Measurements from ENCODE around the gene NOXA1.

The NOXA1 gene

DNA sequence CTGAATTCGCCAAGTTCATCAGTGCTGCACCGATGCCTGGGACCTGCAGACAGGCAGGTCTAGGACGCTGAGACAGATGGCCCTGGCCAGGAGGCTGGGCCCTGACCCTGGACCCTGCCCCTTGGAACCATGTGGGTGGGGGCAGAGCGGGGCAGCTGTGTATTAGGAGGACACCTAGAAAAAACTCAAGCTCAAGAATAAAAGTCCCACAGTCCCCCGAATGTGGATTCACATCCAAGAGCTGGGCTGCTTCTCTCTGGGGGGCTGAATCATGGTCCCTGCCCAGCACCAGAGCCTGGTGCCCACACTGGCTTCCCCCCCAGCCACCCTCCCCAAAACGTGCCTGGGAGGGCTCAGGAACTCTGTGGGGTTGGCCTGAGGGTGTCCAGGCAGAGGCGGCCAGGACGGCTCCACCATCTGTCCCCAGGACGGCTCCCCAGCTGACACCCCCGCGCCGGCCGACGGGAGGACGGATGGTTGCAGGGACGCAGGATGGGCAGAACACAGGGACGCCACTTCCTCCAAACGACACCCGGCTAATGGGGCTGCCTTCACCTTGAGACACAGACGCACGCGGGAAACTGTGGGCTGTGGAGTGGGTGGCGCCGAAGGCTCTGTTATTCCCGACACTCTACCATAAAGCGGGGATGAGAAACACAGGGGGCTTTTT lies 35.2 kb upstream of the NOXA1 start:
- no peak overlapping the region for H3K4me3 ChIP-seq (ENCODE audit: low read depth, low read length)

GRCh38 chr9:137388589-137389427 lies 34.4 kb upstream of the NOXA1 start:
- H3K4me3 ChIP-seq (ENCODE audit: low read depth, low read length) = no peak overlapping the region

GRCh38 chr9:137389428-137389746 lies 33.8 kb upstream of the NOXA1 start:
- no peak overlapping the region for H3K4me3 ChIP-seq (ENCODE audit: low read depth, low read length)

- H3K4me3 ChIP-seq (ENCODE audit: low read depth, low read length) = no peak overlapping the region
Observed at GRCh38 chr9:137390553-137391410, 32.4 kb upstream of the NOXA1 start.

- no peak overlapping the region for H3K4me3 ChIP-seq (ENCODE audit: low read depth, low read length)
Observed at GRCh38 chr9:137391411-137391754, 31.8 kb upstream of the NOXA1 start.

- H3K4me3 ChIP-seq (ENCODE audit: low read depth, low read length) = no peak overlapping the region
Observed at GRCh38 chr9:137392232-137393007, 30.8 kb upstream of the NOXA1 start.

DNA sequence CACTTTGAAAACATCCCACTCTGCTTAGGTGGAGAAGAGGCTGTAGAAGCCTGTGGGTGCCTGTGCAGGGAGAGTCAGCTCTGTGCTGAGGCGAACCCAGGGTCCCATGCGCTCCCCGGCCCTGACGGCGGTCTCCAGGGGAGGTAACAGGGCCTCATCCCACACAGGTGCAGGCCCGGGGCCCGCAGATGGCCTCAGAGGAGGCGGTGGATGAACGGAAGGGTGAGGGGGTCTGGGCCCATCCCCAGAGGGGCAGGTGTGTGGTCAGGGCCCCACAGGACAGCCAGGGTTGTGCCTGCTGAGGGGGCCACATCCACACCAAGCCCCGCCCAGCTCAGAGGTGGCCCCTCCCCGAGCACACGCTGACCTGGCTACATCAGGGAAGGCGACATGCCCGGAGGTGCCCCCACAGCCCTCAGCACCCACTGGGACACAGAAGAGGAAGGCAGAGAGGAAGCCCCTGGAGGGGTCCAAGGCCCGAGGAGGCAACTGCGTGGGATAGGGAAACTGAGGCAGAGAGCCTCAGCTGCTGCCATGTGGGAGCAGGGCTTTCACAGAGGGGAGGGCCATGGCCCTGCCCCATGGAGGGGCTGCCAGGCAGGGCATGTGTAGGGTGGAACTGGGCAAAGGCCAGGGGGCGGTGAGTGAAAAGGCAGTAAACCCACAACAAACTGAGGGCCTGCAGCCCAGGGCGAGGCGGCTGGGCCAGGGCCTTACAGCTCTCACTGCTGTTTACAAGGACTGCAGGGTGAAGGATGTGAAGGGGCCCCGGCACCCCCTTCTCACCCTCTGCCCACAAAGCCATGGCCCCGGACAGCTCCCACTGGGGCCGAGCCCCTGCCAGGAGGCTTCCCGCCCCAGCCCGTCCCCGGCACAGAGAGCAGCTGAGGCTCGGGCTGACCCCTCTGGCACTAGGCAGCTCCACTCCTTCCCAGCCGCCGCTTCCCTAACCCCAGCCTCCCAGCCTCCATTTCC lies 29.7 kb upstream of the NOXA1 start:
- no peak overlapping the region for H3K4me3 ChIP-seq (ENCODE audit: low read depth, low read length)

DNA sequence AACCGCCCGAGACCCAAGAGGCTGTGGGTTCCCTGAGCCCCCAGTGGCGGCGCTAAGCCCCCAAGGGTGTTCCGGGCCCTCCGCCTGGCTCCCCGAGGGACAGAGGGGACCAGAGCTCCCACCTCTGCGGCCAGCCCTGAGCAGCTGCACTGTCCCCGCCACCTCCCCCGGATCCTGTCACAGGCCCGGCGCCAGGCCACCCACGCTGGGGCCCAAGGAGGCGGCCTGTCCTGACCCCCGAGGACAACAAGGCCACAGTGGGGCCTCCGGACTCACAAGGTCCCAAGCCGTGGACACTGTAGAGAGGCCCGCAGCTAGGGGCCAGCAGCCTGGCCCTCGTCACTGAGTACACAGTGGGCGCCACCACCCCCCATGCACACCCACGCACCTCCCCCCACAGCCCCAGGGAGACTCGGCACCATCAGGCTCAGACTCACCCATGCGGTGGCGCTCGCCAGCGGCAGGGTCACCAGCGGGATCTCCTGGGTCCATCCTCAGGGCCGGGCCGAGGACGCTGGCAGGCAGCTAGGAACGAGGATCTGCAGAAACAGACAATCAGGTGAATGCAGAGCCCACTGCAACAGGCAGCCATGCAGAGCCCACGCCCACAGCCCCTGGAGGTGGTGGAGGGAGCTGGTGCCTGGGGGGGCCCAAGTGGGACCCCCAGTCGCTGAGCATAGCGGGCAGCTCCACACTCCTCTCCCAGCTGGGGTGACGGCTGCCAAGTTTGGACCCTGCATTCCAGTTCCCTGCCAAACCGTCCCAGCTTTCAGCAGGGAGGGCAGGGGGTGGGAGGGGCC lies 28.1 kb upstream of the NOXA1 start:
- no peak overlapping the region for H3K4me3 ChIP-seq (ENCODE audit: low read depth, low read length)

DNA sequence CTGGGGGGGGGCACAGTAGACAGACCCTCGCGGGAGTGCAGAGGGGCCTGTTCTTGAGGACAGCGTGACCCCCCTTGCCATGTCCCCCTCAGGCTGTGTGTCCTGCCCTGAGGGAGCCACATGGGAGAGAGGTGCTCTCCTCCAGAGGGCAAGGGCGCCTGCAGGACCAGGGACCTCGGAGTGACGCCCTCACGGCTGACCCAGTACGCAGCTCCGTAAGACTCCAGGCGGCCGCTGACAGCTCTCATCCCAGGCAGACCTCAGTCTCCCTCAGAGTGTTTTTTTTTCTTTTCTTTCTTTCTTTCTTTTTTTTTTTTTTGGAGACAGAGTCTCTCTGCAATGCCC lies 27.6 kb upstream of the NOXA1 start:
- H3K4me3 ChIP-seq (ENCODE audit: low read depth, low read length) = no peak overlapping the region

DNA sequence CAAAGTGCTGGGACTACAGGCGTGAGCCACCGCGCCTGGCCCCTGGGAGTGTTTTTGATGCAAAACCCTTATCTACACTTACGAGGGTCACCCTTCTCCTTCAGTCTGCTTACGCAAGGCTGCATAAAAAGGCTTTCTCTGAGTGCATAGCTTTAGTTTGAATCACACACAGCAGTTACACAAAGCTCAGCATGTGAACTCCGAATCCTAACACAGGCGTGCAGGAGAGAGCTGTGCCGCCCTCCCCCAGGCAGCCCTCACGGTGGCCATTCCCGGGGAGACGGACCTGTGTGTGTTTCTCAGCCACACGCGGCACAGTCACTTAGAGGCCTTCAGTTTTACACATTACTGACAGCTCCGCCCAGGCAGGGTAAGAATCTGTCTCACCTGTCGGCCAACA lies 27.0 kb upstream of the NOXA1 start:
- no peak overlapping the region for H3K4me3 ChIP-seq (ENCODE audit: low read depth, low read length)

DNA sequence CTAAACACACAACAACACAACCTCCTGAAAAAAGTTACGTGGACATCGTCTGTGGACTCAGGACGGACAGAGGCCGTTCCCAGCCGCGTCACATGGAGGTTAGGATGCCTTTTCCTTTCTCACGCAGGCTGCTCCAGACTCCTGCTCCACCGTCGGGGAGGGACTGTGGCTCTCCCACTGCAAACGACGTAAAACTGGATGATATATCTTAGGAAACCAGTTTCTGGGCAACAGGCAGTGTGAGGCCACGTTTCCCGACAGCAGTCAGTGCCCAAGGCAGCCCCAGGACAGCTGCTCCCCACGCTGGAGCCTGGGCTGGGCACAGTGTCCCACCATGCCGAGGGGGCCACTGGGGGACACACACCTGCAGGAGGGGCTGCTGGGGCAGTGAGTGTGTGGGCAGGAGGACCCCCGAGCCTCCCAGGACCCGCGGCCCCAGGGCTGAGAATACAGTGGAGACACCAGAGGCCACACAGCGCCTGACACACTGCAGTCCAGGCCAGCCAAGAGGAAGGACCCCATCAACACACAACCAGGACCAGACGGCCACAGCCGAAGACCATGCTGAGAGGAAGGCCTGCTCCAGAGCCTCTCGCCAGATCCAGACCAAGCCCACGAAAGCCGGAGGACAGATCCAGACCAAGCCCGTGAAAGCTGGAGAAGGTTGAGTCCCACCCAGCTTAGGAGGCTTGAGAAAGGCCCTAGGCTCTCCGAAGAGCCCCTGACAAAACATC lies 26.4 kb upstream of the NOXA1 start:
- no peak overlapping the region for H3K4me3 ChIP-seq (ENCODE audit: low read depth, low read length)

DNA sequence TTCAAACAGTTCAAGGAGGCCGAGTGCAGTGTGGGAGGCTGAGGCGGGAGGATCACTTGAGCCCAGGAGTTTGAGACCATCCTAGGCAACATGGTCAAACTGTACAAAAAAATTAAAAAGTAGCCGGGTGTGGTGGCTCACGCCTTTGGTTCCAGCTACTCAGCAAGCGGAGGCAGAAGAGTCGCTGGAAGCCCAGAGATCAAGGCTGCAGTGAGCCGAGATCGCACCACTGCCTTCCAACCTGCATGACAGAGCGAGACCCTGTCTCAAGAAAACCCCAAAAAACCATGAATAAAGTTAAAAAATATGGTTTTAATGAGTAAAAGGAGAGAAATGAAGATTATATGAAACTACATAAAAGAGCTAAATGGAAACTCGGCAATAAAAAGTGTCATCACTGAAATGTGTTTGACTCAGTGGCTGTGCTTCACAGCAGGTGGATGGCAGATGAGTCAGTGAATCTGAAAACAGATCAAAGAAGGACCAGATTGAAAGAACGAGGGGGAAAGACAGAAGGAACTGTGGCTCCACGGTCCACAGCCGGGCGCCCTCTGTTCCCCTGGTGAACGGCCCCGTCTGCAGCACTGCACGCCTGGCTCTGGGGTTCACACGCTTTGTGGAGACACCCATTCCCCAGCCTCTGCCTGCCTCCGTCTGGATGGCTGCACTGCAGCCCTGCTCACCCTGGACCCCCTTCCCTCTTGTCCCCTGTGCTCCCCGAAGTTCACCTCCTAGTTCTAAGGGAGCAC lies 25.3 kb upstream of the NOXA1 start:
- H3K4me3 ChIP-seq (ENCODE audit: low read depth, low read length) = no peak overlapping the region

GRCh38 chr9:137398561-137399468 lies 24.4 kb upstream of the NOXA1 start:
- H3K4me3 ChIP-seq (ENCODE audit: low read depth, low read length) = no peak overlapping the region

GRCh38 chr9:137402746-137403145 lies 20.4 kb upstream of the NOXA1 start:
- no peak overlapping the region for H3K4me3 ChIP-seq (ENCODE audit: low read depth, low read length)

DNA sequence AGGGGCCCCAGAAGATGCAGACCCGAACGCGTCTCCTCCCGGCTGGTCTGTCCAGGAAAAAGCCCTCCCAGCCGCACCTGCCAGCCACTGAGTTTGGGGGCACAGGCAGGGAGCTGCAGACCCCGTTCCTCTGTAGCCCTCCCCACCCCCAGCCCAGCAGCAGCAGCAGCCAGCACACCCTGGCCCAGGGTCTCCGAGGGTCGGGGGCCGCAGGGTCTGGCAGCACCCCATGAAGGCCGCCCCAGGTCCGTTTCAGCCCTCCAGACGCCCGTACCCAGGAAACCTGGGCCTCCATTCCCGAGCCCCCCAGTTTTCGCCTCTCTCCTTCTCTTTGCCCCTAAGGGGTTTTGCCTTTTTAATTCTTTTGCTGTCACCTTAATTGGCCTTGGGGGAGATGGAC lies 19.9 kb upstream of the NOXA1 start:
- H3K4me3 ChIP-seq (ENCODE audit: low read depth, low read length) = no peak overlapping the region

DNA sequence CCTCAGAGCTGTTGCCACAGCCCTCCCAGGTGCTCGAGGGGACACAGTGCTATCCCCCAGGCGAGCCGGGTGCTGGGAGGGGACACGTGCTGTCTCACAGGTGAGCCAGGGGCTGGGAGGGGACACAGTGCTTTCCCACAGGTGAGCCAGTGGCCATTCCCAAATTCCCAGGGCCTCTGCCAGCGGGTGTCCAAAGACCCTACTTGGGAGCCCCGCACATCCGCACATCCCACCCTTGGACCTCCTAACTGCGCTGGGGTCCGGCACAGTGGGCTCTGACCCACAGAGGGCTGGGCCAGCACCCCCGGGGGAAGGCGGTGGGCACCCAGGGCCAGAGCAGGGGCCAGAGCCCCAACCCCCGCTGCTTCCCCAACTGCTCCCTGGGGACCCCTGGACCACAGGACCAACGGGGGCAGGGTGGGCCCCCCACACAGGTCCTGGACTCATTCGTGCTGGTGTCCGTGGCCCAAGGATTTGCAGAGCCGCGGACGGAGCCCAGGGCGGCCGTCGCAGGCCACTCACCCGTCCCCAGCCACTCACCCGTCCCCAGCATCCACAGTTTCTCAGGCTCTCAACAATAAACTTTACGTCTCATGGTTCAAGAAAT lies 18.1 kb upstream of the NOXA1 start:
- no peak overlapping the region for H3K4me3 ChIP-seq (ENCODE audit: low read depth, low read length)
